ENCODE measurements around the gene LRMDA.

Gene LRMDA

DNA sequence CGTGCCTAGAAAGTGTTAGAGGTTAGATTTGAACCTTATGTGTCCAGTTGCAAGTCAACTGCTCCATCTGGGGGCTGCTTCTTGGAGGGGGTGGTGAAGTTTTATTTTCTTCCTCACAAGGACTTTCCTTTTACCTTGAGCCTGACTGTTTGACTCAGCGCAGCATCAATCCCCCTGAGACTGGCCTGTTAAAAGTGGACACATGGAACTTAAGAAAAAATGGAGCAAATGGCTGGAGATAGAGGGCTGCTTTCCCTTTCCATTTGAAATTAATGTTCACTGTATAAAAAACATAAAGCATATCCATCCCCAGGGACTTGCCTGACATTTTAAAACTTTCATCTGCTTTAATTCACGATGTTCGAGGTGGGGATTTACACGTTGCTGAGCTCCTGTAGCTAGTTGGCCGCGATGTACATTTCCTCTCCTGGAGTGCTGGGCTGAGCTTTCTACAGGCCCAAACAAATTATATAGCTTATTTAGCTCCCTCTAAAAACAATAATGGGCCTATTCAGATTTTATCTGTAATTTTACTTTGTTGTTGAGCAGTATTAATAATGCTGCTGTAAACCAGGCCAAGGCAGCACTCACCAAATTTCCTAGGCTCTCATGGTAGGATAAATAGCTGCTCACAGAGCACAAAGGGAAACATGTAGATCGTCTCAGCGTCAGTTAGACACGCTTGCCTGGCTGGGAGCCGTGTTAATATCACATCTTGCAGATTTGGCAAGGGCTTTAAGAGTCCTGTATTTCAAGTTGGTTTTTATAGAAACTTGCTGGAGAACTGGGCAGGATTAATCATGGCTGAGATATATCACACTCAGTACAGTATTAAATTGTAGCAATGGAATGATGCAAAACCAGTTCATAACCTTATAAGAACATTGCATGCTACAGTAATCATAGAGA, 251.5 kb downstream of the LRMDA start:
- DNase-seq: no peak

DNA sequence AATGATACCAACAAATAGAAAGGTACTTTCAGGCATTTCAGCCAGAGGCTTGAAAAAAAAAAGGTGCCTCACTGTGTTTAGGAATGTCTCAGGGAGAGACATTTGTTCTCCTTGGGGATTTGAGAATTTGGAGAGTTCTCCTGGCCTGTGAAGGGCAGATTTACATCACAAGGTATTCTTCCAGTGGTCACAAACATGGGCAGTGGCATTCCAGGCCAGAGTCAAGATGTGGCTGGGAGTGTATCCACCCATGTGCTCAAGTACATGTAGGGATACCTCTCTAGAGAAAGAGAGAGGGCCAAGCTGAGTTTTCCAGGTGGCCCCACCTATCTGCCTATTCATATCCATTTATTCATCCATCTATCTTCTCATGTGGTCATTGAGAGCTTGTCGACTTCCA, 253.8 kb downstream of the LRMDA start:
- no peak for DNase-seq

DNA sequence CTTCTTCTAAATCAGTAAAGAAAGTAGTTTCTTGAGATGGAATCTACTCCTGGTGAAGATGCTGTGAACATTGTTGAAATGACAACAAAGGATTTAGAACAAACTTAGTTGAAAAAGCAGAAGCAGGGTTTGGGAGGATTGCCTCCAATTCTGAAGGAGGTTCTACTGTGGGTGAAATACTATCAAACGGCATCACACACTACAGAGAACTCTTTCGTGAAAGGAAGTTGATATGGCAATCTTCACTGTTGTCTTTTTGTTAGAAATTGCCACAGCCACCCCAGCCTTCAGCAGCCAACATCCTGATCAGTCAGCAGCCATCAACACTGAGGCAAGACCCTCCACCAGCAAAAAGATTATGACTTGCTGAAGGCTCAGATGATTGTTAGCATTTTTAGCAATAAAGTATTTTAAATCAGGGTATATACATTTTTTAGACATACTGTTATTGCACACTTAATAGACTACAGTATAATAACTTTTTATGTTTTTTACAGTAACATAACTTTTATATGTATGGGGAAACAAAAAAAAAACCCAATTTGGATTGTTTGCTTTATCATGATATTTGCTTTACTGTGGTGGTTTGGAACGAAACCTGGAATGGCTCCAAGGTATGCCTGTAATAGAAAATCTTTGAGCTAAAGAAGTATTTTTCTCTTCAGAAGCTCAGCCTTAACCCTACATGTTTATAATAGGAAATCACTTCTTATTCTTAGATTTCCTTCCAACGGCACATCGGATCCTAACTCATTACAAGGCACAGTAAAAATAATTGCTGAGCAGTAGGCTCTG, 257.3 kb downstream of the LRMDA start:
- no peak for DNase-seq

DNA sequence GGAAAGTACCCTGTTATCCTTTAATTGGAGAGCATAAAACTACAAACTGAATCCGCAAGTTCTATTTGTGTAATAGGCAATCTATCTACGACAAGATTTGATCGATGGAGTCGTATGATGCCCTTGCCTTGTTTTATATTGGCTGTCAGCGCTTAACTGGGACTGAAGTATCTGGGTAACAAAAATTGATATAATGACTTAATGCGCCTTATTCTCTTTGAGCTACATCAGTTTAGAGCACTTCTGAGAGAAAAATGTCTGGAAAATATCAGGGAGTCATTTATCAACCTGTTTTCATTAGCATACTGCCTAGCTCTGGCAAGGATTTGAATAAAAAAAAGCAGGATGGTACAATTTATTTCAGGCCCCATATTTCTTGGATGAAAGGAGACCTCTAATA, 262.1 kb downstream of the LRMDA start:
- DNase-seq: no peak

DNA sequence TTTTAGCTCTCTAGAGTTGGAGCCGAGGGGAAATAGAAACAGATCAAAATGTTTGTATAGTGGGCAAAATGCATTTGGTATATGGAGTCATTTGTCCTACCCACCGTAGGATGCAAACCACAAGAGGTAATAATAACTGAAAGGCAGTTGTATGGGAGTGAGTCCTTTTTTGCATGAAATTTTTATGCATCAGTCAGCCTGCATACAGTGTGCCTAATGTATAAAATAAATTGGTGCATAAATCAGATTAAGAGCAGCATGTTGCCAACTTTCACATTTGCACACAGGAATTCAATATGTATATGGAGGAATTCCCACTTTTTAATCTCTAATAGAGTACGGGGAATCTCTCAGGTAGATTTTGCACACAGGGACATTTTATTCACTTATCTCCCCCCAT, 262.8 kb downstream of the LRMDA start:
- no peak for DNase-seq

DNA sequence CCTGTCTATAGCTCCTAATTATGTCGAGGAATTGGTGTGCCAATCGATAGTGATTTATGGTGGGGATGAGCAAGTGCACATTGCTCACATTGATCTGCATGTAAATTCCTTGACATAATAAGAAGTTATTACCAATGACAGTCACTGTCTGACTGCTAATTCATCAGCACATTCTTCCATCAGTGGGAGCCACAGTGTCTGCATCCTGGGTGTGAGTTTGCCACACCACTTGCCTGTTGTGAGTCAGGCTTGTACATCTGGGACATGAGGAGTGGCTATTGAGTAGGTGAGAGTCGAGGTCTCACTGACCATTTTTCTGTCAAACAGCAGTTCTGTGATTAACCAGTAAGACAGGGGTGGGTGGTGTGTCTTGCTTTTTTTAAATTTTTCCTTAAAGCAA, 263.4 kb downstream of the LRMDA start:
- no peak for DNase-seq

DNA sequence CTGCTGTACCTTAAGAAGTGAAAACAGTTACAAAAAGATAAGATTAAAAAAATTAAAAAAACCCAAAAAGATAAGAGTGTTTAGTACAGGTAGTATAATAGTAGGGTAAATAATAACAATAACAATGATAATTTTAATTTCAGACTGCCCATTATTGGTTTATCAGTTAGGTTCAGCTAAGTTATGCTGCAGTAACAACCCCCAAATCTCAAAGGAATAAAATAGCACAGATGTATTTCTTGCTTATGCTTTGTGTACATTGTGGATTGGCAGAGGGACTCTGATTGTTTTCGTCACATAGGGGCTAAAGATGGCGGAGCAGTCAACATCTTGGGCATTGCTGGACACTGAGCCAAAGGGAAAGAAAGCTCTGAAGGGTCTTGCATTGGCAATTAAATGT, 264.6 kb downstream of the LRMDA start:
- DNase-seq: no peak

DNA sequence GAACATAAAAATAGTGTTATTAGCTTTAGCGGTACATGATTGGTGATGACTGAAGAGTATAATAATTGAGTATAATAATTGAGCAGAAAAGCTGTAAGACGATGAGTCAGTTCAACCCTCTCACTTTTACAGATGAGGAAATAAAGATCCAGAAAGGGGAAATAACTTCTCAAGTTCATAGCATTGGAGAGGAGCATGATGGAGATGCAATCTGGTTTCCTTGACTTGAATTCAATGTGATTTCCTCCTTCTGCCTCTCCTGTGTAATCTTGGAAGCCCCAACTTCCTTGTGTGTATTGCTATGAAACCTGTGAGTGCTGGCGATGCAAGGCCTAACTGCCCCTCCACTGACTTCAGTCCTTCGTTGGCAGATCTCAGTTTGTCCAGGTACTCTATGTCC, 265.1 kb downstream of the LRMDA start:
- no peak for DNase-seq

DNA sequence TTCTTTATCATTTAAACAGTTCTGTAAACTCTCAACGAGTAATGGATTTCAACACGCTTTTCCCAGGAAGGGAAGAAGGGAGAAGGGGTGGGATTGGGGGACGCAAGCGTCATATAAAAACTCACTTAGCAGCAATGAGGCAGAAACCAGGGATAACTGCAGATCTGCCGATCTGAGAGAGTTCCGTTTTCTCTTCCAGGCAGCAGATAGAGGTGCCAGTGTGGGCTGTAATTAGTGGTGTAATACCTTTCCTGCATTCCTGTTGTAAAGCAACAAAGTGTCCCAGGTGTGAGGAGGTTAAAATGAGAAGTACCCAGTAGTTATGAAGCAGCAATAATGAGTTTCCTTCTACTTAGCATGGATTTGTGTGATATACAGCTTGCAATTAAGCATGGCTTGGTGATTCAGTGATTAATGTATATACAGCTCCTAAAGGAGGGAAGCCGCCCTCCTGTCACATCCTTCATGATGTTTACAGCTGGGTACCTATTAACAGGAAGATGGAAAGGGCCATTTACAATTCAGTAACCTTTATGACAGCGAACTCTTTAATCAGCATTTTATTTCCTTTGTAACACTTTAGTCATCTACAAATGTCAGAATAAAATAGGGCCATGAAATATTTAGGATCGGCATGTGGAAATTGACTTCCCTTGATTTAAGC, 271.9 kb downstream of the LRMDA start:
- DNase-seq: no peak

DNA sequence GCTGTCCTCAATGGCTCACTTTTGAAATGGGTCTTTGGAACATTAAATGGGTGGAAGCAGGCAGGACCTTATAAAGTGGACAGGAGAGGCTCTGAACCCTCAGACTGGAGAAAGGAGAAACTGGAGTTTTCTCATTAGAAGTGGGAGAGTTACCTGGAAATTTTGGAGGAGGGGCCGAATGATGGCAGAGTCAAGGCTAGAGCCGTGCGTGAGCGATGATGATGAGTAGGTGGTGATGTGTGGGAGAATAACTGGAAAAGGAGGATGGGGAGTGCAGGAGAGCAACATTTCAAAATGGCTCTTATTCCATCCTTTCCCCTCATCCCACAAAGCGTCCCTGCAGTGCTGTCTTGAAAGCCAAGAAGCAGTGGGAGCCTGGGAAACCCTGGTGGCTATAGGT, 274.0 kb downstream of the LRMDA start:
- DNase-seq: no peak

DNA sequence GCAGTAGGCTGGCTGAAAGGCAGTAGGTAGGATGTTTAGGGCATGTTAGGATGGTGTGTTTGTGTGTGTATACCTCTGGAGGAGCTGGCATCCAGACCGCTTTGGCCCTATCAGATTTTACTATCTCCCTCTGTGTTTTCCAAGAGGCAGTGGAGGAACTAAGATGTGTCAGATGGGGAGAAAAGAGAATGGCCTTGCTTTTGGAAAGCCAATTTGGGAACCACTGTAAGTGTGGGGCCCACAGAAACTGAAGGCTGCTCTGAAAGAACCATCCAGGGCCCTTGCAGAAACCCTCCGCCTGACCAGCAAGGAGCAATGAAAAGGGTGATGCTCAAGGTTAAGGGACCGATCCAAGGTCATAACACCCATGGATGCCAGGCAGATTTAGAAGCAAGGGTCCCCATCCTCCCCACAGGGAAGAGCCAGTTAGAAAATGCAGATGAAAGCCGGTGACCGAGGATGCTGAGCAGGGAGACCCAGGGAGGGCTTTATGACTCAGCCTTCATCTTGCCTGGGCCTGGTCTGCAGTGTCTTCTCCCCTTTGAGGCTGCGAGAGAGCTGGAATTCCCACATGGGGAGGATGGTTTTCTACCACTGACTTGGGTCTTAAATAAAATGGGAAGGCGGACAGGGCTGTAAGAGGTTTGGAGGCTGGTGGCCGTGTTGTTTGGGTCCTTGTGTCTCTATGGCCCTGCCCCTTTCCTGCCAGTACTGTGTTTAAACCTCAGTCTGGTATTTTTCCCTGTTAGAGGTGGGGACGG, 275.8 kb downstream of the LRMDA start:
- no peak for DNase-seq

DNA sequence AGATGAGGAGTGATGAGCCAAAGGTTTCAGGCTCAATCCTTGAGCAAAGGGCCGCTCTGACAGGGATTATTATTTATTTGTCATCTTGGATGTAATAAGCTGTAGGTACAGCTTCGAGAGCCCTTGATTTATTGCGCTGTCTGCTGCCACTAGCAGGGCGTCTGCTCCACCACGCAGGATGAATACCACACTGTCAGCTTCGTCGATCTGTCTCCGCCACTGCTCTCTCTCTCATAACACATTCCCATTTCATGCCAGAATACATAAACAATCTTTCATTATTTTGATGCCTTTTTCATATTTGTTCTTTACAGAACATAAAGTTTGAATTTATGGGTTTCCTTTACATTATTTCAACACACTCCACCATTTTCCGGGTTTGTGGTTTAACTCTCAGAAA, 276.6 kb downstream of the LRMDA start:
- no peak for DNase-seq

DNA sequence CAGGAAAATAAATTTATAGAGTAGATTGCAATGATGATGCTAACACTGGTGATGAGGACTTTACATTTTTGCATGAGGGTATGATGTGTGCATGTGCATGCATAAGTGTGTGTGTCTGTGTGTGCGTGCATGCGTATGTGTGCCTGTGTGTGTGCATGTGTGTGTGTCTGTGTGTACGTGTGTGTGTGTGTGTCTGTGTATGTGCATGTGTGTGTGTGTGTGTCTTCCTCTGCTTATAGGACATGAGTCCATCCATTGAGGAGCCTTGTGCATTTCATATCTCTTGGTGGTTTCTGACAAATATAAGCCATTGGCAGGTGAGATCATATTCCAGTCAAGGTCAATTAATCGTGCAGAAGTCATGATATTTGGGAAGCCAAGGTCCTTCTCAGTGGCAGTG, 277.8 kb downstream of the LRMDA start:
- DNase-seq: no peak

DNA sequence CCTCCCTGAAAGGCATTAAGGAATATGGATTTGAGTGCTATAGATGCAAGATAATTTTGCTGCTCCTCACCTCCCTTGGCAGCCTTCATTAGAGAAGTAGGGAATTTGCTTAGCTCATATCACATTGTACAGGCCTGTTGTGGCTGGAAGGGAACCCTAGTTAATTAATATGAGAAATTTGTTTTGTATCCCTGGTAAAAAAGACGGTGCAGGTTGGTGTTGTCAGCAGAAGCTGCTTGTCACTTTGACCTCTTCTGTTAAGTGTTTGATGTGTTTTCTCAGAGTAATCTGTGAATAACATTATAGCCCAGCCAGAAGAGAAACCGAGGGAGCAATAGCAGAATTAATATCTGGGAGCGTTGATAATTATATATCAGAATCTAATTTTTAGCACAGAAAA, 278.4 kb downstream of the LRMDA start:
- no peak for DNase-seq

DNA sequence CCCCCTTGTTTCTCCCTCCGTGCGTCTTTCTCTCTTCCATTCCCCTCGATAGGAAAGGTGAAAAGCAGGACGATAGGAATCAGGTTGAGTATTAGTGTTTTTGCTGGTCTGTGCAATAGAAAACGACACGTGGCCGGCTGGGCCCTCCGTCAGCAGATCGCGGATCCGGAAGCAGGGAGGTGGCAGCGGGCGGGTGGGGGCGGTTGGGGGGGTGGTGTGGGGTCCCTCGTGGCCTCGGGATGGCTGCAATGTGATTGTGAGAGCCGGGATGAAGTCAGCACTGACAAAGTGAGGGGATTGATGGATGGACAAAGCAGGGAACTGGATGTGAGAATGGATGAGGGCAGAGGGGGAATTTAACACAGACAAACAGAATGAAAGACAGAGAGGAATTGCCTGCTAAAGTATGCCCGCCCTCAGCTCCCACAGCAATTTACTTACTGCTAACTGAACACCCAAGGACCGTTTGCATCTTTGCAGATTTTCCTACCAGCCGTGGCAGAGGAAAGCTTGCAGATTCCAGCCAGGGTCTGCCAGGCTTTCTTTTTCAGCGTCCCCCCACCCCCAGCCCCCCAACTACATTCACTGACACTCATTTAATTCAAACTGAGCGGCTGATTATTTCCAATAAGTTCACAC, 280.9 kb downstream of the LRMDA start:
- DNase-seq: no peak

DNA sequence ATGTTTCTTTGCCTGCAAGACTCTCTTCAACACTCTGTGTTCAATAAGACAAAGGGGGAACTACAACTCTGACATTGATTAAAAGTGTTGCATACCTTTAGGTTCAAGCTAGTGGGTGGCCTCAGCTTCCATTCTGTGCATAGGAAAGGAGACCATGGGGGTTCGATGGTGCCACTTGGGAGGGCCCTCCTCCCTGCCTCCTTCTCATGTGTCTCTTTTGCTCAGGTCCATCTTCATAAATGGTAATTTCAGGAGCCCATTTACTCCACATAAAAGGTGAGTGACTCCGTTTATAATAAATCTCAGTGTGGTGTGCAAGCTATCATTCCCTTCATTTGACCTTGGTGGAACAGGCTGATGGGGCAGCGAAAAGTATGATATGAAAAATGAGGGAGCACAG, 285.1 kb downstream of the LRMDA start:
- no peak for DNase-seq

DNA sequence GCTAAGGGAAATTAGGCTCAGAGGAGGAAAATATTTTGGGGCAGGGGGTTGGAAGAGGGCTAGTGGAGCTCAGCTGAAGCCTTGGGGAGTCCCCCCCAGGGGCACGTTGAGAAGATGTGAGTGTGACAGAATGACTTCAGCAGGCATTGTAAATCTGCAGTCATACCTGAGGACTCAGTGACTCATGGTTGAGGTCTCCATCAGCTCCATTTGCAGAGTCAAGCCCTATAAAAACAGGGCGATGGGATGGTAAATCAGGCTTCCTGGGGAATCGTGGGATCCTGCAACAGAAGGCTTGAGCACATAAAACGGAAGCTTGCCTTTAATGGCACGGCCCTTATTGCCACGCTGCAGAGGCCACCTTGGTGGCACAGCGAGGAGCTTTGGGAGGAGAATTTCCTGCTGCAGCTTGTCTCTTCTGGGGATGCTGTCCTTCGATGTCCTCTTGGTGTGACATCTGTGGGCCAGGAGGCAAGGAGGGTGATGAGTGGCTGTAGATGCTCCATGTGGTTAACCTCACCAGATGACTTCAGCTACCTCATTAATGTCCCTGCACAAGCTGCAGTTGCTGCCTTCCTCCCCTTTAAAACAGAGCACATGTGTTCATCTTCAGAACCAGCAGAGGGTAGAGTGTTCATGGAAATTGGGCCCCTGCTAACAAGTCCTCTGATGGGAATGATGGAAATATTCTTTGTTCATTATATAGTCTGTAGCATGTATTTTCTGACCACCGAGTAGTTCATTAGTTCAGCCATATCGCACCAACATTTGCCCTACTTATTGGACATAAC, 285.9 kb downstream of the LRMDA start:
- DNase-seq: no peak

DNA sequence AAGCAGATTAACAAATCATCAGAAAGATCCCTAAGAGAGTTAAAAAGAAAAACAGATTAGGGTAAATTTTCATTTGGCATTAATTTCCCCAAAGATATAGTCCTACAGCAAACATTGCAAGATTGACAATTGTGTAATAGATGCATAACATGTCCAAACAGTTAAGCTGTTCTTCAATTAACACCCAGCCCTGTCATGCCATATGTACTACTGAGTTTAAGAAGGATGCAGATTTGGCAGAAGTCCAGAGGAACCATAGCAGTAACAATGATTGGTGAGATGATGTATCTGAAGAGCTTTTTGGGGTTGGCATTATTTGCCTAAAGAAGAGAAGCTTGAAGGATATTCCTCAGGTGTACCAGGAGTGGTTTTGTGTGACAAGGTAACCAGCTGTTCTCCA, 287.6 kb downstream of the LRMDA start:
- no peak for DNase-seq

DNA sequence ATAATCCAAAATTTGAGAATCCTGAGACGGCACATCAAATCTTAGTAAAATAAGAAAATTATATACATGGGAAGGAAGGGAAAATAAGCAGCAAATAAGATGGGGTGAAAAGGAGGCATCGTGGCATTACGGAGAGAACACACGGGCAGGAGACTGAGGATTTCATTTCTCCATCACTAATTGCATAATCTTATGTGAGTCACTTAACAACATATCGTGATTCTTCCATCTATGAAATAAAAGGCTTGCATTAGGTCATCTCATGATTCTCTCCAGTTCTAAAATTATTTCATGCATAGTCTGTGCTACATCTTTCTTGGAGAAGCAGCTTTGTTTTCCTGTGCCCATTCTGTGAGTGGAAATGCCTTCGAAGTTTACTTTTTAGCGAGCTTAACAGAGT, 288.7 kb downstream of the LRMDA start:
- no peak for DNase-seq

DNA sequence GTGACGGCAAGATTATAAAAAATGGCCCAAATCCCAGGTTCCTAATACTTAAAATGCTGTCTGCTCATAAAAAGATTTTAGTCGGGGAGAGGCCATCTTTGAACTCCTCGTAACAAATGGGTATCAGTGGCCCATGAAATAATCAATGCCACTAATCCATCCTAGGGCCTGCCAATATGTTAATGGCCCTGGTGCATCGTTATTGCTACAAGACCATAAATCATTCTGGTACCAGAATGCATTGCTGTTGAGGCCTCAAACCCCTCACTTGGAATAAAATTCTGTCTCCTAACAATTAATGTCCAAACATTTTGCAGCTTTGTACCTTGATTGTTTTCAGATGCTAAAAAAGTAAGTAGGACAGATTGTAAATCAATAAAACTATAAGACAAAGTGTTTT, 290.6 kb downstream of the LRMDA start:
- no peak for DNase-seq

DNA sequence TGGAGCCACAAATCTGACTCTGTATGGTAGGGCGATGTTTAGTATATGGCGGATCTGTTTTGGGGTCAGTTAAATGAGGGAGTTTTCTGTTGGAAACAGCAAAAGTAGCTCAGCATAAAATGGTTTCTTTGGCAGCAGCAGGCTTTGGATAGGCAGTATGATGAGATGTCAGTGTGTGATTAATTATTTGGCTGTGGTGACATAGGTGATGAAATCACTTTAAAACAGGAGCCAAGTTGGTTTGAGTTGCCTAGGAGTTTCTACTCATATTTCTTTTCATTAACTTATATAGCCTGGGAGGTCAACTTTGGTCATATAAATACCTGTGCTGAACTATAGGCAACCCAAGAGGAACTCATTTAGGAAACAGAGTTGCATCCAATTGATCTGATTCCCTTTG, 291.2 kb downstream of the LRMDA start:
- DNase-seq: no peak
